ENCODE results near the gene CACNG3. TPM values are rescaled to one million over a fixed set of nuclear protein-coding genes. Genes with fewer than 3 reads are reported as not detected.

Gene CACNG3
- total RNA-seq, 1 donor from 2014 or later, result not detected

GRCh38 chr16:24217461-24217860 lies 38.7 kb upstream of the CACNG3 start:
- peaks cover 3% of the 10 kb centered on the region for H3K27me3 Mint-ChIP-seq (ENCODE audit: unreplicated experiment)
- DNase-seq (ENCODE audit: low spot score), result no peak
- no peaks in the 10 kb centered on the region for H3K9me3 Mint-ChIP-seq (ENCODE audit: unreplicated experiment)
- no peak for TF ChIP-seq CTCF (IDR thresholded peaks at IDR 0.05; ENCODE audit: unreplicated experiment)
- H3K36me3 Mint-ChIP-seq (ENCODE audit: low read depth, unreplicated experiment), result peaks cover 8% of the 10 kb centered on the region
- peaks cover 4% of the 10 kb centered on the region for H3K4me1 Mint-ChIP-seq (ENCODE audit: unreplicated experiment)
- H3K4me3 Mint-ChIP-seq (ENCODE audit: unreplicated experiment), result no peak overlapping the region
- no peak overlapping the region for H3K27ac Mint-ChIP-seq (ENCODE audit: unreplicated experiment)

GRCh38 chr16:24218299-24218698 lies 37.8 kb upstream of the CACNG3 start:
- no peak for TF ChIP-seq CTCF (IDR thresholded peaks at IDR 0.05; ENCODE audit: unreplicated experiment)
- DNase-seq (ENCODE audit: low spot score), result no peak
- Mint-ChIP-seq H3K4me1 (ENCODE audit: unreplicated experiment) (peaks cover 4% of the 10 kb centered on the region), H3K36me3 (ENCODE audit: low read depth, unreplicated experiment) (peaks cover 8% of the 10 kb centered on the region), H3K9me3 (ENCODE audit: unreplicated experiment) (no peaks in the 10 kb centered on the region), H3K27ac (ENCODE audit: unreplicated experiment) (no peak overlapping the region), H3K27me3 (ENCODE audit: unreplicated experiment) (peaks cover 3% of the 10 kb centered on the region), H3K4me3 (ENCODE audit: unreplicated experiment) (no peak overlapping the region)

GRCh38 chr16:24221219-24221618 lies 34.9 kb upstream of the CACNG3 start:
- Mint-ChIP-seq H3K4me3 (ENCODE audit: unreplicated experiment) (no peak overlapping the region), H3K27me3 (ENCODE audit: unreplicated experiment) (peaks cover 6% of the 10 kb centered on the region), H3K4me1 (ENCODE audit: unreplicated experiment) (peaks cover 14% of the 10 kb centered on the region), H3K36me3 (ENCODE audit: low read depth, unreplicated experiment) (peaks cover 4% of the 10 kb centered on the region), H3K27ac (ENCODE audit: unreplicated experiment) (no peak overlapping the region), H3K9me3 (ENCODE audit: unreplicated experiment) (peaks cover 3% of the 10 kb centered on the region)
- no peak for DNase-seq (ENCODE audit: low spot score)
- no peak for TF ChIP-seq CTCF (IDR thresholded peaks at IDR 0.05; ENCODE audit: unreplicated experiment)

GRCh38 chr16:24228514-24228913 lies 27.6 kb upstream of the CACNG3 start:
- H3K4me1 Mint-ChIP-seq (ENCODE audit: unreplicated experiment), result peaks cover 20% of the 10 kb centered on the region
- DNase-seq (ENCODE audit: low spot score), result no peak

GRCh38 chr16:24232936-24233335 lies 23.2 kb upstream of the CACNG3 start:
- H3K4me1 Mint-ChIP-seq (ENCODE audit: unreplicated experiment), result no peaks in the 10 kb centered on the region
- no peaks in the 10 kb centered on the region for H3K9me3 Mint-ChIP-seq (ENCODE audit: unreplicated experiment)
- no peak overlapping the region for H3K4me3 Mint-ChIP-seq (ENCODE audit: unreplicated experiment)
- H3K36me3 Mint-ChIP-seq (ENCODE audit: low read depth, unreplicated experiment), result no peaks in the 10 kb centered on the region
- H3K27ac Mint-ChIP-seq (ENCODE audit: unreplicated experiment), result no peak overlapping the region
- no peak for TF ChIP-seq CTCF (IDR thresholded peaks at IDR 0.05; ENCODE audit: unreplicated experiment)
- no peaks in the 10 kb centered on the region for H3K27me3 Mint-ChIP-seq (ENCODE audit: unreplicated experiment)
- DNase-seq (ENCODE audit: low spot score), result no peak

More at GRCh38 chr16:24228514-24228913, 27.6 kb upstream of the CACNG3 start:
- H3K27ac Mint-ChIP-seq (ENCODE audit: unreplicated experiment), result no peak overlapping the region
- H3K36me3 Mint-ChIP-seq (ENCODE audit: low read depth, unreplicated experiment), result no peaks in the 10 kb centered on the region
- H3K9me3 Mint-ChIP-seq (ENCODE audit: unreplicated experiment), result peaks cover under 1% of the 10 kb centered on the region
- H3K4me3 Mint-ChIP-seq (ENCODE audit: unreplicated experiment), result no peak overlapping the region
- no peak for TF ChIP-seq CTCF (IDR thresholded peaks at IDR 0.05; ENCODE audit: unreplicated experiment)
- H3K27me3 Mint-ChIP-seq (ENCODE audit: unreplicated experiment), result peaks cover 3% of the 10 kb centered on the region

Measured in endothelial cell (in vitro differentiated cells).